CD4-positive, alpha-beta T cell (primary cell): ENCODE data around the gene IL17RC. TPM values are rescaled to one million over a fixed set of nuclear protein-coding genes. Genes with fewer than 3 reads are reported as not detected.

Experiments used
- ATAC-seq: fragments of 200-7000 bp; cut with Tn5 transposase; one replicate; pipeline ENCODE4 v1.10.0; 2022; ENCODE audit warnings: mild to moderate bottlenecking; ENCODE audit not compliant: poor library complexity
- CTCF ChIA-PET: fragments of 350-600 bp; sonication (Branson Sonifier 250); formaldehyde crosslinking; loops from one replicate; lab custom pipeline; 2021; ENCODE audit warnings: antibody characterized with exemption, inconsistent platforms; lab: Charles Lee
- POLR2A ChIA-PET: fragments of 350-600 bp; sonication (Branson Sonifier 250); formaldehyde crosslinking; loops from one replicate; lab custom pipeline; 2021; ENCODE audit warnings: antibody characterized with exemption, inconsistent platforms; lab: Charles Lee
- DNase-seq, 14 experiments: peaks; one replicate each; pipeline ENCODE4 v3.0.0-alpha.2; 2013 to 2020; ENCODE audit warnings: mixed read lengths in 2 of 14
- H3K27ac ChIP-seq, 2 donors: one replicate each; pipeline versions ENCODE4 v1.5.1 to v1.7.0; 2013; ENCODE audit warnings: low read length in 2 of 2, low read depth in 1 of 2, mild to moderate bottlenecking in 1 of 2
- H3K27me3 ChIP-seq, 2 experiments: 1 replicate in 1 of 2; 2 replicates in 1 of 2; pipeline versions ENCODE4 v1.6.1 to v1.7.0; 2013; ENCODE audit warnings: low read length in 2 of 2, control low read depth in 1 of 2, mild to moderate bottlenecking in 1 of 2, moderate library complexity in 1 of 2; ENCODE audit not compliant: insufficient read depth in 2 of 2, control insufficient read depth in 1 of 2
- H3K36me3 ChIP-seq: one replicate; pipeline ENCODE4 v1.6.1; 2013; ENCODE audit warnings: low read length, control low read depth; ENCODE audit not compliant: insufficient read depth
- H3K4me1 ChIP-seq: one replicate; pipeline ENCODE4 v1.6.1; 2013; ENCODE audit warnings: low read length, control low read depth; ENCODE audit not compliant: insufficient read depth
- H3K4me3 ChIP-seq: one replicate; pipeline ENCODE4 v1.5.1; 2013; ENCODE audit warnings: mild to moderate bottlenecking, low read length, moderate library complexity
- H3K9me3 ChIP-seq, 2 experiments: 1 replicate in 1 of 2; 2 replicates in 1 of 2; pipeline versions ENCODE4 v1.6.1 to v1.7.0; 2013; ENCODE audit warnings: low read length in 2 of 2, mild to moderate bottlenecking in 2 of 2, control low read depth in 1 of 2, moderate library complexity in 1 of 2; ENCODE audit not compliant: control insufficient read depth in 1 of 2, insufficient read depth in 1 of 2
- H3K27ac Mint-ChIP-seq: one replicate; pipeline ENCODE4 v1.8.0; 2020; ENCODE audit warnings: mixed read lengths
- H3K27me3 Mint-ChIP-seq: one replicate; pipeline ENCODE4 v1.8.0; 2021; ENCODE audit warnings: mixed read lengths
- H3K36me3 Mint-ChIP-seq: one replicate; pipeline ENCODE4 v1.8.0; 2021; ENCODE audit warnings: low read depth, mixed read lengths
- H3K4me1 Mint-ChIP-seq: one replicate; pipeline ENCODE4 v1.8.0; 2021; ENCODE audit warnings: low read depth, mixed read lengths
- H3K4me3 Mint-ChIP-seq: one replicate; pipeline ENCODE4 v1.8.0; 2020; ENCODE audit warnings: mild to moderate bottlenecking, mixed read lengths
- H3K9me3 Mint-ChIP-seq: one replicate; pipeline ENCODE4 v1.8.0; 2020; ENCODE audit warnings: mixed read lengths
- CTCF ChIP-seq: fragments of 200-600 bp; IDR thresholded peaks from one replicate; pipeline ENCODE4 v1.8.0; 2022; ENCODE audit warnings: antibody characterized with exemption, mild to moderate bottlenecking
- intact Hi-C, 2 experiments: fragments of 100-400 bp; cut with DNase I in 1 of 2; cut with micrococcal nuclease in 1 of 2; formaldehyde crosslinking; loops; one replicate each; pipeline versions ENCODE4 v1.15.1 to v1.9.0; 2023 to 2025; cut with DNase I, micrococcal nuclease
- total RNA-seq, 174 experiments: library from RNA in 2 of 174; stranded (reverse) in 2 of 174; gene quantifications; one replicate each; pipeline ENCODE4 v1.2.3 and lab custom pipeline; 2021 to 2026

IL17RC gene
- total RNA-seq, 2 experiments from 2014 or later = 0.42 to 0.88 TPM

- no peak for ATAC-seq
- POLR2A ChIA-PET = interaction anchor here (0.9 kb wide), 1 partner anchor 18 kb away, joined by 3 read pairs; no protein-coding TSS in a partner anchor
- Mint-ChIP-seq H3K4me1 (peaks cover 46% of the 10 kb centered on the region), H3K36me3 (peaks cover 23% of the 10 kb centered on the region), H3K9me3 (no peaks in the 10 kb centered on the region), H3K4me3 (no peak overlapping the region), H3K27me3 (no peaks in the 10 kb centered on the region), H3K27ac (peak overlapping the region; percentile 64)
- no peaks in the 10 kb centered on the region for H3K27me3 ChIP-seq
- intact Hi-C loops = no loop called here
- no peak for DNase-seq
- H3K4me3 ChIP-seq = no peak overlapping the region
- H3K27ac ChIP-seq = no peak overlapping the region
- CTCF ChIA-PET = no interaction called here
- TF ChIP-seq CTCF = no peak
- peaks cover 13% of the 10 kb centered on the region for H3K36me3 ChIP-seq
- H3K9me3 ChIP-seq = no peaks in the 10 kb centered on the region
- H3K4me1 ChIP-seq = peaks cover 23% of the 10 kb centered on the region
Measured at GRCh38 chr3:9897408-9898372, 19.2 kb upstream of the IL17RC start.

GRCh38 chr3:9898467-9899241 is 18.2 kb upstream of the IL17RC start:
- H3K4me3 ChIP-seq = no peak overlapping the region
- no peaks in the 10 kb centered on the region for H3K27me3 Mint-ChIP-seq
- H3K27ac Mint-ChIP-seq = peak overlapping the region; percentile 64

More at GRCh38 chr3:9898467-9899241, 18.2 kb upstream of the IL17RC start:
- Histone ChIP-seq H3K4me1 (peaks cover 31% of the 10 kb centered on the region), H3K27me3 (no peaks in the 10 kb centered on the region), H3K36me3 (peaks cover 4% of the 10 kb centered on the region), H3K27ac (no peak overlapping the region), H3K9me3 (no peaks in the 10 kb centered on the region)
- intact Hi-C loops = no loop called here
- H3K36me3 Mint-ChIP-seq = peaks cover 13% of the 10 kb centered on the region
- ATAC-seq = no peak
- ChIA-PET CTCF (no interaction called here), POLR2A (no interaction called here)
- no peak for DNase-seq
- peaks cover 45% of the 10 kb centered on the region for H3K4me1 Mint-ChIP-seq
- no peak overlapping the region for H3K4me3 Mint-ChIP-seq
- TF ChIP-seq CTCF = no peak
- no peaks in the 10 kb centered on the region for H3K9me3 Mint-ChIP-seq
